H9 (cell line): ENCODE measurements around the gene LDB3. TPM values are rescaled to one million over a fixed set of nuclear protein-coding genes. Genes with fewer than 3 reads are reported as not detected.

Experiments
- DNase-seq: peaks from one replicate; pipeline ENCODE4 v3.0.0-alpha.2; 2017
- H2AFZ ChIP-seq: one replicate; pipeline ENCODE4 v1.6.1; 2013; ENCODE audit warnings: mild to moderate bottlenecking, low read length, control low read depth, moderate library complexity
- H2AK5ac ChIP-seq: 2 replicates; pipeline ENCODE4 v1.6.1; 2013; ENCODE audit warnings: low read length, control low read depth, mixed read lengths; ENCODE audit not compliant: insufficient read length
- H2BK120ac ChIP-seq: one replicate; pipeline ENCODE4 v1.6.1; 2013; ENCODE audit warnings: low read depth, mild to moderate bottlenecking, low read length, control low read depth, inconsistent platforms; ENCODE audit not compliant: poor library complexity, severe bottlenecking
- H2BK12ac ChIP-seq: 2 replicates; pipeline ENCODE4 v1.6.1; 2013; ENCODE audit warnings: low read length, control low read depth, mixed read lengths, low read depth; ENCODE audit not compliant: insufficient read length
- H2BK15ac ChIP-seq: 2 replicates; pipeline ENCODE4 v1.6.1; 2013; ENCODE audit warnings: low read depth, low read length, control low read depth
- H2BK20ac ChIP-seq: one replicate; pipeline ENCODE4 v1.6.1; 2013; ENCODE audit warnings: low read depth, mild to moderate bottlenecking, low read length, control low read depth, inconsistent platforms; ENCODE audit not compliant: poor library complexity, severe bottlenecking
- H2BK5ac ChIP-seq: 2 replicates; pipeline ENCODE4 v1.6.1; 2013; ENCODE audit warnings: low read length, control low read depth, mixed read lengths; ENCODE audit not compliant: insufficient read length
- H3K14ac ChIP-seq: 2 replicates; pipeline ENCODE4 v1.6.1; 2013; ENCODE audit warnings: low read length, control low read depth; ENCODE audit not compliant: insufficient read depth
- H3K18ac ChIP-seq: 2 replicates; pipeline ENCODE4 v1.6.1; 2013; ENCODE audit warnings: low read depth, mild to moderate bottlenecking, mixed read lengths, low read length, control low read depth; ENCODE audit not compliant: insufficient read length
- H3K23ac ChIP-seq: 2 replicates; pipeline ENCODE4 v1.6.1; 2013; ENCODE audit warnings: low read length, control low read depth, mixed read lengths, low read depth; ENCODE audit not compliant: insufficient read length
- H3K23me2 ChIP-seq: 2 replicates; pipeline ENCODE4 v1.6.1; 2013; ENCODE audit warnings: low read depth, mild to moderate bottlenecking, mixed read lengths, low read length, control low read depth; ENCODE audit not compliant: insufficient read length, poor library complexity, severe bottlenecking
- H3K27ac ChIP-seq: 2 replicates; pipeline ENCODE4 v1.5.1; 2013; ENCODE audit warnings: low read length, control low read depth, mixed read lengths, low read depth; ENCODE audit not compliant: insufficient read length
- H3K27me3 ChIP-seq: 2 replicates; pipeline ENCODE4 v1.6.1; 2013; ENCODE audit warnings: low read length, control low read depth, inconsistent platforms; ENCODE audit not compliant: insufficient read depth
- H3K4ac ChIP-seq: 2 replicates; pipeline ENCODE4 v1.6.1; 2013; ENCODE audit warnings: low read depth, mild to moderate bottlenecking, control low read depth, inconsistent platforms, low read length, moderate library complexity
- H3K4me1 ChIP-seq: 2 replicates; pipeline ENCODE4 v1.6.1; 2013; ENCODE audit warnings: low read length, control low read depth, inconsistent platforms; ENCODE audit not compliant: insufficient read depth
- H3K4me2 ChIP-seq: 2 replicates; pipeline ENCODE4 v1.6.1; 2013; ENCODE audit warnings: low read length, control low read depth, mixed read lengths; ENCODE audit not compliant: insufficient read length, insufficient read depth
- H3K56ac ChIP-seq: 2 replicates; pipeline ENCODE4 v1.6.1; 2013; ENCODE audit warnings: low read depth, mild to moderate bottlenecking, mixed read lengths, low read length, control low read depth; ENCODE audit not compliant: insufficient read length
- H3K79me1 ChIP-seq: 2 replicates; pipeline ENCODE4 v1.6.1; 2013; ENCODE audit warnings: low read depth, mild to moderate bottlenecking, moderate library complexity, low read length, control low read depth, inconsistent platforms; ENCODE audit not compliant: insufficient read depth, poor library complexity, severe bottlenecking
- H3K79me2 ChIP-seq: 2 replicates; pipeline ENCODE4 v1.6.1; 2013; ENCODE audit warnings: low read length, control low read depth, inconsistent platforms; ENCODE audit not compliant: insufficient read depth
- H3K9ac ChIP-seq: 2 replicates; pipeline ENCODE4 v1.6.1; 2013; ENCODE audit warnings: low read length, control low read depth, mixed read lengths; ENCODE audit not compliant: insufficient read length; ENCODE audit errors: extremely low read depth
- H3K9me3 ChIP-seq: one replicate; pipeline ENCODE4 v1.6.1; 2013; ENCODE audit warnings: low read depth, low read length, inconsistent platforms; ENCODE audit not compliant: control insufficient read depth
- H3T11ph ChIP-seq: one replicate; pipeline ENCODE4 v1.6.1; 2013; ENCODE audit warnings: mild to moderate bottlenecking, low read length, control low read depth, inconsistent platforms
- H4K20me1 ChIP-seq: one replicate; pipeline ENCODE4 v1.6.1; 2013; ENCODE audit not compliant: control insufficient read depth, insufficient read length, insufficient read depth
- H4K5ac ChIP-seq: 2 replicates; pipeline ENCODE4 v1.6.1; 2013; ENCODE audit warnings: low read depth, mild to moderate bottlenecking, mixed read lengths, low read length, control low read depth; ENCODE audit not compliant: insufficient read length
- H4K8ac ChIP-seq: replicated peaks from 2 replicates; pipeline ENCODE4 v1.6.1; 2013; ENCODE audit warnings: low read length, control low read depth, mixed read lengths, low read depth; ENCODE audit not compliant: insufficient read length
- H4K91ac ChIP-seq: 2 replicates; pipeline ENCODE4 v1.6.1; 2013; ENCODE audit warnings: low read depth, mild to moderate bottlenecking, moderate library complexity, mixed read lengths, low read length, control low read depth; ENCODE audit not compliant: insufficient read length
- H3K27ac Mint-ChIP-seq, 3 experiments: 2 replicates in 2 of 3; 3 replicates in 1 of 3; pipeline ENCODE4 v1.8.0; 2020 to 2021; ENCODE audit warnings: mixed read lengths in 3 of 3, mild to moderate bottlenecking in 1 of 3, moderate library complexity in 1 of 3
- H3K27me3 Mint-ChIP-seq: 2 replicates; pipeline ENCODE4 v1.8.0; 2021; ENCODE audit warnings: low read depth, mild to moderate bottlenecking, moderate library complexity, mixed read lengths
- H3K36me3 Mint-ChIP-seq, 3 experiments: 2 replicates in 2 of 3; 3 replicates in 1 of 3; pipeline ENCODE4 v1.8.0; 2020 to 2021; ENCODE audit warnings: low read depth in 3 of 3, mixed read lengths in 3 of 3; ENCODE audit not compliant: insufficient read depth in 1 of 3
- H3K4me1 Mint-ChIP-seq, 2 experiments: 2 replicates each; pipeline ENCODE4 v1.8.0; 2020; ENCODE audit warnings: mixed read lengths in 2 of 2
- H3K4me3 Mint-ChIP-seq, 2 experiments: 2 replicates in 1 of 2; 3 replicates in 1 of 2; pipeline ENCODE4 v1.8.0; 2020 to 2021; ENCODE audit warnings: mild to moderate bottlenecking in 2 of 2, mixed read lengths in 2 of 2, moderate library complexity in 1 of 2
- H3K9me3 Mint-ChIP-seq, 2 experiments: 2 replicates in 1 of 2; 3 replicates in 1 of 2; pipeline ENCODE4 v1.8.0; 2020; ENCODE audit warnings: mild to moderate bottlenecking in 2 of 2, mixed read lengths in 2 of 2, moderate library complexity in 1 of 2
- CTCF ChIP-seq: fragments of 200-600 bp; sonication (generic); conservative IDR thresholded peaks from 3 replicates; pipeline ENCODE4 v1.8.0; 2021; ENCODE audit warnings: antibody characterized with exemption, mild to moderate bottlenecking
- WGBS: extraction: QIAGEN DNeasy Blood & Tissue Kit; methylation state at CpG from one replicate; pipeline ENCODE4 v1.1.7; 2013; ENCODE audit warnings: missing lambda C conversion rate, low lambda C conversion rate, mixed read lengths; ENCODE audit not compliant: insufficient read length; ENCODE audit errors: extremely low coverage; 5-methylcytosine and 5-hydroxymethylcytosine counted together
- total RNA-seq: library from RNA; stranded (reverse); gene quantifications from 2 replicates; pipeline ENCODE4 v1.2.1, GENCODE V29; 2021

Gene LDB3
- total RNA-seq, 1 experiment from 2014 or later, result 0.17 TPM

- Histone ChIP-seq H3K9ac (peak within 1 kb of the TSS; percentile 96), H2BK12ac (peak within 1 kb of the TSS; percentile 38), H2BK120ac (peak within 1 kb of the TSS; percentile 79), H3K56ac (no peak within 1 kb of the TSS), H4K5ac (peak within 1 kb of the TSS; percentile 67), H3K4me1 (peaks cover 4% of the 10 kb centered on the region; the same call in 1 of the 2 replicates), H3K79me2 (peaks cover 49% of the 10 kb centered on the region), H2AFZ (no peak within 1 kb of the TSS), H3K23me2 (no peaks in the 10 kb centered on the region), H4K91ac (peak within 1 kb of the TSS; percentile 93), H3K4me2 (peak within 1 kb of the TSS; percentile 77), H2AK5ac (no peak within 1 kb of the TSS), H3K18ac (peak within 1 kb of the TSS; percentile 96), H2BK15ac (no peak within 1 kb of the TSS), H3T11ph (no peak within 1 kb of the TSS), H2BK5ac (peak within 1 kb of the TSS; percentile 74), H2BK20ac (no peak within 1 kb of the TSS), H4K8ac (peak within 1 kb of the TSS; percentile 27), H3K23ac (no peak within 1 kb of the TSS), H3K4ac (peak within 1 kb of the TSS; percentile 99), H4K20me1 (peaks cover 4% of the 10 kb centered on the region), H3K9me3 (no peaks in the 10 kb centered on the region), H3K27me3 (no peaks in the 10 kb centered on the region), H3K27ac (peak within 1 kb of the TSS; percentile 38), H3K79me1 (peaks cover 3% of the 10 kb centered on the region), H3K14ac (peak within 1 kb of the TSS; percentile 95)
- Mint-ChIP-seq H3K36me3 (peaks cover 4 to 10% (median 8%) of the 10 kb centered on the region in 3 experiments; a peak in 4 of 7 replicates), H3K4me1 (peaks cover 58 to 59% of the 10 kb centered on the region in 2 experiments), H3K27me3 (no peaks in the 10 kb centered on the region), H3K9me3 (no peaks in the 10 kb centered on the region), H3K27ac (peak within 1 kb of the TSS; percentile 89 to 96 (median 95)), H3K4me3 (peak within 1 kb of the TSS; percentile 91 to 93)
- WGBS, result no CpG with 5 or more reads among the region's 85 CpGs
- TF ChIP-seq CTCF, result no peak
- peak; percentile 91 for DNase-seq
Measured at GRCh38 chr10:86756511-86757112, 88.3 kb downstream of the LDB3 start, which contains the start of gene BMPR1A. Gene BMPR1A (plus strand): TSS chr10:86756619. CDS start chr10:86876019, 119,400 bp downstream.
